ENCODE measurements around the gene CA14.

DNA sequence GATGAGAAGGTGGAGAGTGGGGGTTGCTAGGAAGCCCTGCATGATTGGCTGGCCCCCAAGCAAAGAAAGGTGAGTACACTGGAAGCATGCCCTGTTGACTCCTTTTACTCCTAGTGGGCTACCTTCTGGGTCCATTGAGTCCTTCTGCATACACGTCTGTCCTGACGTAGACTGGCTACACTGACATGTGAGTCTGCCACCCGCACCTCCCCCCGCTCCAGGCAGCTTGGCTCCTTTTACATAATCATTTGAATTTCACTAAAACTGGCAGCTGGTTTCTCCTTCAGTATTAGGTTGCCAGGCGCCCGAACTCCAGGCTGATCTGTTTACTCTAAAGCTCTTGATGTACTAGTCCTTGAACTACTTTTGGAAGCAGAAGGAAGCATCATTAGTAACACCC lies 44.8 kb downstream of the CA14 start:
- TF ChIP-seq CBX8 (IDR thresholded peaks at IDR 0.05) (no peak), ELK1 (IDR thresholded peaks at IDR 0.05; ENCODE audit: low read depth, low read length) (no peak), CTCF (IDR thresholded peaks at IDR 0.05) (no peak), CEBPB (IDR thresholded peaks at IDR 0.05) (no peak), ESRRA (IDR thresholded peaks at IDR 0.05; ENCODE audit: borderline replicate concordance, low read length) (no peak), EP300 (IDR thresholded peaks at IDR 0.05) (no peak), HMGXB4 (CRISPR knock-in tag; IDR thresholded peaks at IDR 0.05; ENCODE audit: borderline replicate concordance) (no peak), HOXB5 (CRISPR knock-in tag; IDR thresholded peaks at IDR 0.05) (no peak), HOXA7 (CRISPR knock-in tag; IDR thresholded peaks at IDR 0.05) (no peak), GATA3 (IDR thresholded peaks at IDR 0.05; ENCODE audit: borderline replicate concordance) (no peak), SMC3 (IDR thresholded peaks at IDR 0.05) (no peak), RFX5 (IDR thresholded peaks at IDR 0.05) (no peak), NPAS2 (CRISPR knock-in tag; IDR thresholded peaks at IDR 0.05; ENCODE audit: borderline replicate concordance) (no peak)
- TF ChIP-seq, protein P1, sequence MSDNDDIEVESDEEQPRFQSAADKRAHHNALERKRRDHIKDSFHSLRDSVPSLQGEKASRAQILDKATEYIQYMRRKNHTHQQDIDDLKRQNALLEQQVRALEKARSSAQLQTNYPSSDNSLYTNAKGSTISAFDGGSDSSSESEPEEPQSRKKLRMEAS (IDR thresholded peaks at IDR 0.05), result no peak
